MM.1S (cell line): ENCODE data around the gene PTGES.

ENCODE experiments used
- DNase-seq: peaks from one replicate; pipeline ENCODE4 v3.0.0-alpha.2; 2015
- H2AFZ ChIP-seq: fragments of 300-600 bp; sonication (generic); 2 replicates; pipeline ENCODE4 v1.6.0; 2016; ENCODE audit warnings: antibody characterized with exemption, low read length
- H3F3A ChIP-seq: fragments of 300-600 bp; sonication (generic); 2 replicates; pipeline ENCODE4 v1.6.1; 2016; ENCODE audit warnings: mild to moderate bottlenecking, antibody characterized with exemption, low read length, moderate library complexity, mixed read lengths; ENCODE audit not compliant: insufficient read depth
- H3K27ac ChIP-seq: fragments of 300-600 bp; sonication (generic); 2 replicates; pipeline ENCODE4 v1.5.1; 2016; ENCODE audit warnings: mild to moderate bottlenecking, low read length
- H3K27me3 ChIP-seq: fragments of 300-600 bp; sonication (generic); replicated peaks from 2 replicates; pipeline ENCODE4 v1.6.0; 2016; ENCODE audit warnings: low read length; ENCODE audit not compliant: insufficient read depth
- H3K36me3 ChIP-seq: fragments of 300-600 bp; sonication (generic); replicated peaks from 2 replicates; pipeline ENCODE4 v1.6.1; 2016; ENCODE audit warnings: mild to moderate bottlenecking, low read length, mixed read lengths; ENCODE audit not compliant: insufficient read depth
- H3K4me1 ChIP-seq: fragments of 300-600 bp; sonication (generic); 2 replicates; pipeline ENCODE4 v1.6.1; 2016; ENCODE audit warnings: low read length, mixed read lengths
- H3K4me2 ChIP-seq: fragments of 300-600 bp; sonication (generic); 2 replicates; pipeline ENCODE4 v1.6.0; 2016; ENCODE audit warnings: low read depth, low read length
- H3K4me3 ChIP-seq: fragments of 300-600 bp; sonication (generic); 2 replicates; pipeline ENCODE4 v1.5.1; 2016; ENCODE audit warnings: low read length, mixed read lengths
- H3K79me2 ChIP-seq: fragments of 300-600 bp; sonication (generic); 2 replicates; pipeline ENCODE4 v1.6.1; 2016; ENCODE audit warnings: mixed run types, low read length, mixed read lengths
- H3K9ac ChIP-seq: fragments of 300-600 bp; sonication (generic); 2 replicates; pipeline ENCODE4 v1.6.1; 2016; ENCODE audit warnings: low read length, mixed read lengths
- H3K9me2 ChIP-seq: fragments of 300-600 bp; sonication (generic); replicated peaks from 2 replicates; pipeline ENCODE4 v1.6.1; 2016; ENCODE audit warnings: mild to moderate bottlenecking, low read length, mixed read lengths; ENCODE audit not compliant: insufficient read depth
- H3K9me3 ChIP-seq: fragments of 300-600 bp; sonication (generic); replicated peaks from 2 replicates; pipeline ENCODE4 v1.6.1; 2016; ENCODE audit warnings: mild to moderate bottlenecking, low read length, mixed read lengths; ENCODE audit not compliant: insufficient read depth
- H4K20me1 ChIP-seq: fragments of 300-600 bp; sonication (generic); 2 replicates; pipeline ENCODE4 v1.6.1; 2016; ENCODE audit warnings: mild to moderate bottlenecking, low read length, moderate library complexity, mixed read lengths; ENCODE audit not compliant: insufficient read depth
- CTCF ChIP-seq: fragments of 300-600 bp; sonication (generic); IDR thresholded peaks from 2 replicates; pipeline ENCODE4 v1.5.1; 2016; ENCODE audit warnings: antibody characterized with exemption, low read length, mixed read lengths
- EZH2 ChIP-seq: fragments of 300-600 bp; sonication (generic); optimal IDR thresholded peaks from 2 replicates; pipeline ENCODE3; 2017; ENCODE audit warnings: low read depth, mild to moderate bottlenecking, antibody characterized with exemption, low read length, mixed read lengths
- EZH2phosphoT487 ChIP-seq: fragments of 300-600 bp; sonication (generic); IDR thresholded peaks from 2 replicates; pipeline ENCODE4 v1.6.1; 2018; ENCODE audit warnings: antibody characterized with exemption, low read length

PTGES gene

GRCh38 chr9:129714511-129715061 lies 38.3 kb downstream of the PTGES start:
- Histone ChIP-seq H4K20me1 (no peaks in the 10 kb centered on the region), H3K27ac (no peak overlapping the region), H3K27me3 (peaks cover 98% of the 10 kb centered on the region), H3K79me2 (no peaks in the 10 kb centered on the region), H3K4me2 (no peak overlapping the region), H3K9ac (no peak overlapping the region), H3K36me3 (no peaks in the 10 kb centered on the region), H3K9me2 (no peaks in the 10 kb centered on the region), H2AFZ (no peak overlapping the region), H3K9me3 (no peaks in the 10 kb centered on the region), H3K4me1 (no peaks in the 10 kb centered on the region), H3K4me3 (no peak overlapping the region), H3F3A (no peaks in the 10 kb centered on the region)
- no peak for DNase-seq
- no peak for TF ChIP-seq EZH2

DNA sequence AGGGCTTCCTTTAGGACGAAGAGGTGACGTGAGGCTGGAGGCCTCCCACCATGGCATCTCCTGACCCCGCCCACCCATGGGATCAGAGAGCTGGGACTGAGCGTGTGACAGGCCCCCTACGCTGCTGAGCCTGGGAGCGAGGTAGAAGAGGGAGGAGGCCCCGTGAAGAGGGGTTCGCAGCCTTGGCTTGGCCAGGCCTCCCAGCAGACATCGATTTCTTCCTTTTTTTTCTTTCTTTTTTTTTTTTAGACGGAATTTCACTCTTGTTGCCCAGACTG lies 39.5 kb downstream of the PTGES start:
- Histone ChIP-seq H3K9me2 (no peaks in the 10 kb centered on the region), H4K20me1 (no peaks in the 10 kb centered on the region), H3K4me3 (no peak overlapping the region), H3K79me2 (no peaks in the 10 kb centered on the region), H2AFZ (no peak overlapping the region), H3K9ac (no peak overlapping the region), H3K4me1 (no peaks in the 10 kb centered on the region), H3F3A (no peaks in the 10 kb centered on the region), H3K4me2 (no peak overlapping the region), H3K9me3 (no peaks in the 10 kb centered on the region), H3K27me3 (peaks cover 98% of the 10 kb centered on the region), H3K27ac (no peak overlapping the region), H3K36me3 (no peaks in the 10 kb centered on the region)
- no peak for DNase-seq
- TF ChIP-seq CTCF = no peak
- TF ChIP-seq EZH2phosphoT487 = no peak
- TF ChIP-seq EZH2 = no peak

- Histone ChIP-seq H3K4me1 (no peaks in the 10 kb centered on the region), H3F3A (no peaks in the 10 kb centered on the region), H3K27me3 (peaks cover 98% of the 10 kb centered on the region), H3K9me2 (no peaks in the 10 kb centered on the region), H2AFZ (no peak overlapping the region), H3K4me3 (no peak overlapping the region), H3K9ac (no peak overlapping the region), H4K20me1 (no peaks in the 10 kb centered on the region), H3K79me2 (no peaks in the 10 kb centered on the region), H3K27ac (no peak overlapping the region), H3K36me3 (no peaks in the 10 kb centered on the region), H3K4me2 (no peak overlapping the region), H3K9me3 (no peaks in the 10 kb centered on the region)
- no peak for DNase-seq
- TF ChIP-seq CTCF (no peak), EZH2phosphoT487 (no peak), EZH2 (no peak)
Observed at GRCh38 chr9:129712634-129713401, 40.0 kb downstream of the PTGES start.

DNA sequence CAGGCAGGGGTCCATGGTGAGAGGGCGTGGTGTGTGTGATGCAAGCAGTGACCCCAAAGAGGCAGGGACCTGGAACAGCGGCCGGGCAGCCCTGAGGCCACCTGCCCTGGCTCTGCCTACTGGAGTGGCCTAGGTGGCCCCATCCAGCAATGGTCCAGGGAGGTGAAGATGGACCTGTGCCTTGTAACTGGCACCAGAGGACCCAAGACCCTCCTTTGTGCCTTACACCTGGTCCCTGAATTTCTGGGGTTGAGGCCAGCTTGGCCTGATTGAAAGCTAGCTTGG lies 42.7 kb downstream of the PTGES start:
- Histone ChIP-seq H3K9me3 (no peaks in the 10 kb centered on the region), H3K27ac (no peak overlapping the region), H2AFZ (no peak overlapping the region), H3K9ac (no peak overlapping the region), H3F3A (no peaks in the 10 kb centered on the region), H3K79me2 (no peaks in the 10 kb centered on the region), H3K4me3 (no peak overlapping the region), H3K4me1 (no peaks in the 10 kb centered on the region), H3K4me2 (no peak overlapping the region), H3K36me3 (no peaks in the 10 kb centered on the region), H4K20me1 (no peaks in the 10 kb centered on the region), H3K27me3 (peaks cover 89% of the 10 kb centered on the region), H3K9me2 (no peaks in the 10 kb centered on the region)
- TF ChIP-seq EZH2phosphoT487 (no peak), CTCF (no peak), EZH2 (no peak)
- no peak for DNase-seq
